ENCODE measurements around the gene DGKG. TPM values are rescaled to one million over a fixed set of nuclear protein-coding genes. Genes with fewer than 3 reads are reported as not detected.

DGKG gene
- total RNA-seq, 2 experiments from 2014 or later: not detected

GRCh38 chr3:186369217-186369616, 7.2 kb upstream of the DGKG start:
- no peaks in the 10 kb centered on the region for H3K36me3 Mint-ChIP-seq (ENCODE audit: low read depth)
- H3K4me3 Mint-ChIP-seq: no peak overlapping the region
- Histone ChIP-seq H3K27me3 (ENCODE audit: control insufficient read depth in 1 of 2, insufficient read depth in 2 of 2, low read length in 2 of 2) (peaks cover 0 to 6% of the 10 kb centered on the region in 2 experiments), H3K4me1 (ENCODE audit: insufficient read depth, low read length) (no peaks in the 10 kb centered on the region), H3K27ac (ENCODE audit: low read depth in 1 of 2, low read length in 2 of 2) (no peak overlapping the region), H3K9me3 (ENCODE audit: control insufficient read depth in 1 of 2, insufficient read depth in 1 of 2, low read length in 2 of 2) (no peaks in the 10 kb centered on the region), H3K36me3 (ENCODE audit: insufficient read depth, low read length) (no peaks in the 10 kb centered on the region), H3K4me3 (ENCODE audit: low read length) (no peak overlapping the region)
- H3K27ac Mint-ChIP-seq: no peak overlapping the region
- TF ChIP-seq CTCF (IDR thresholded peaks at IDR 0.05): no peak
- ChIA-PET CTCF (no interaction called here), POLR2A (no interaction called here)
- DNase-seq: no peak
- intact Hi-C loops (cut with DNase I, micrococcal nuclease): no loop called here
- no peak for ATAC-seq (ENCODE audit: poor library complexity)
- H3K9me3 Mint-ChIP-seq: no peaks in the 10 kb centered on the region
- peaks cover 25% of the 10 kb centered on the region for H3K27me3 Mint-ChIP-seq
- no peaks in the 10 kb centered on the region for H3K4me1 Mint-ChIP-seq (ENCODE audit: low read depth)

GRCh38 chr3:186368717-186369116, 6.7 kb upstream of the DGKG start:
- Mint-ChIP-seq H3K27ac (no peak overlapping the region), H3K36me3 (ENCODE audit: low read depth) (no peaks in the 10 kb centered on the region), H3K4me3 (no peak overlapping the region), H3K27me3 (peaks cover 27% of the 10 kb centered on the region), H3K9me3 (no peaks in the 10 kb centered on the region), H3K4me1 (ENCODE audit: low read depth) (no peaks in the 10 kb centered on the region)
- TF ChIP-seq CTCF (IDR thresholded peaks at IDR 0.05): no peak
- Histone ChIP-seq H3K4me3 (ENCODE audit: low read length) (no peak overlapping the region), H3K4me1 (ENCODE audit: insufficient read depth, low read length) (no peaks in the 10 kb centered on the region), H3K27ac (ENCODE audit: low read depth in 1 of 2, low read length in 2 of 2) (no peak overlapping the region), H3K27me3 (ENCODE audit: control insufficient read depth in 1 of 2, insufficient read depth in 2 of 2, low read length in 2 of 2) (peaks cover 2 to 7% of the 10 kb centered on the region in 2 experiments), H3K9me3 (ENCODE audit: control insufficient read depth in 1 of 2, insufficient read depth in 1 of 2, low read length in 2 of 2) (no peaks in the 10 kb centered on the region), H3K36me3 (ENCODE audit: insufficient read depth, low read length) (no peaks in the 10 kb centered on the region)
- CTCF ChIA-PET: no interaction called here
- intact Hi-C loops (cut with DNase I, micrococcal nuclease): no loop called here
- POLR2A ChIA-PET: no interaction called here
- DNase-seq: no peak
- ATAC-seq (ENCODE audit: poor library complexity): no peak

GRCh38 chr3:186368176-186368575, 6.1 kb upstream of the DGKG start:
- peaks cover 5% of the 10 kb centered on the region for H3K4me1 Mint-ChIP-seq (ENCODE audit: low read depth)
- no peak overlapping the region for H3K4me3 ChIP-seq (ENCODE audit: low read length)
- no peak overlapping the region for H3K27ac ChIP-seq (ENCODE audit: low read depth in 1 of 2, low read length in 2 of 2)
- DNase-seq (no peak), ATAC-seq (ENCODE audit: poor library complexity) (no peak)
- H3K9me3 Mint-ChIP-seq: no peaks in the 10 kb centered on the region
- H3K27me3 Mint-ChIP-seq: peaks cover 29% of the 10 kb centered on the region
- no peaks in the 10 kb centered on the region for H3K36me3 Mint-ChIP-seq (ENCODE audit: low read depth)
- ChIA-PET CTCF (no interaction called here), POLR2A (no interaction called here)
- H3K4me3 Mint-ChIP-seq: no peak overlapping the region
- no peaks in the 10 kb centered on the region for H3K4me1 ChIP-seq (ENCODE audit: insufficient read depth, low read length)
- no peak for TF ChIP-seq CTCF (IDR thresholded peaks at IDR 0.05)
- H3K27me3 ChIP-seq (ENCODE audit: control insufficient read depth in 1 of 2, insufficient read depth in 2 of 2, low read length in 2 of 2): peaks cover 4 to 12% of the 10 kb centered on the region in 2 experiments
- no peak overlapping the region for H3K27ac Mint-ChIP-seq
- H3K36me3 ChIP-seq (ENCODE audit: insufficient read depth, low read length): no peaks in the 10 kb centered on the region
- intact Hi-C loops (cut with DNase I, micrococcal nuclease): no loop called here
- H3K9me3 ChIP-seq (ENCODE audit: control insufficient read depth in 1 of 2, insufficient read depth in 1 of 2, low read length in 2 of 2): no peaks in the 10 kb centered on the region
